Measurements from ENCODE around the gene PKP4. TPM values are rescaled to one million over a fixed set of nuclear protein-coding genes. Genes with fewer than 3 reads are reported as not detected.
"Not testable (repeated sequence)": the region's sequence is repeated elsewhere in the genome, so short reads cannot be mapped to it uniquely, and the experiment has no call there.

The PKP4 gene
- 23.2 and 25.2 TPM in 2 replicates for total RNA-seq

- intact Hi-C loops (cut with micrococcal nuclease), result loop anchor here (1.0 to 10.0 kb wide), 14 partner anchors 90 to 1448 kb away; partner anchors contain the start of genes ACVR1, ACVR1C, CYTIP and ERMN
Measured at GRCh38 chr2:158456309-158457066, at the start of gene PKP4, which contains the start of gene CCDC148. PKP4 (plus strand) TSS chr2:158456952; CDS start chr2:158533185, 76,233 bp downstream. CCDC148 (minus strand) TSS chr2:158456753; CDS start chr2:158456439, 314 bp downstream.

GRCh38 chr2:158407031-158407430 lies 49.7 kb upstream of the PKP4 start:
- intact Hi-C loops (cut with micrococcal nuclease), result no loop called here

- intact Hi-C loops (cut with micrococcal nuclease), result no loop called here
Measured at GRCh38 chr2:158410132-158410531, 46.6 kb upstream of the PKP4 start.

GRCh38 chr2:158411748-158412147 lies 45.0 kb upstream of the PKP4 start:
- intact Hi-C loops (cut with micrococcal nuclease), result no loop called here

DNA sequence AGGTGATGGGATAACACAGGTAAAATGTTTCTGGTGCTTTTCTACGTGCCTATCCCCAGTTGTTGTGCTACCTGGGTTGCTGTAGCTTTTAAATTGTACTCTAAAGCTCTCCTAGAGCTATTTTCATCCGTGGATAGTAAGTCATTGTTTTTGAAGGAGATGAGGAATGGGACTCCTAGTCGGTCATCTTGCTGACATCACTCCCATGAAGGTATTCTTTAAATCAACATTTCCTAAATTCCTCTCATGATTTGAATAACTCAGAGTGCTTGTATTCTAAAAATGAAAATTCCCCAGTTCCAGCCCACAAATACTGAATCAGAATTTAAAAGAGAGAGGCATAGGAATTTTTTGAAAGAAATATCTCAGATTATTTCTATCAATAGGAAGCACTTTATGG lies 44.5 kb upstream of the PKP4 start:
- intact Hi-C loops (cut with micrococcal nuclease), result no loop called here

DNA sequence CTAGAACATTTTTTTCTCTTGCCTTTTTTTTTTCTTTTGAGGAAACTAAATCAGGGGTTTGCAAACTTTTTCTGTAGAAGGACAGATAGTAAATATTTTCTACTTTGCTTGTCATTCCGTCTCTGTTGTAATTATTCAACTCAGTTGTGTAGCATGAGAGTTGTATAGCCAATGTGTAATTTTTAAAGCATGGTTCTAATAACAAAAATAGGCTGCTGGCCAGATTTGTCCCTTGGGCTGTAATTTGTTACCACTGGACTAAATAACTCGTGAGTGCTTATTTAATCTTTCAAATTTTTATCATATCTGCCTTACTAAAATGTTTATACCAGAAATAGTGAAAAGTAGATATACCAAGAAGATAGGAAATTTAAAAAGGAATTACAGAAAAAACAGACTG lies 43.2 kb upstream of the PKP4 start:
- intact Hi-C loops (cut with micrococcal nuclease), result no loop called here

DNA sequence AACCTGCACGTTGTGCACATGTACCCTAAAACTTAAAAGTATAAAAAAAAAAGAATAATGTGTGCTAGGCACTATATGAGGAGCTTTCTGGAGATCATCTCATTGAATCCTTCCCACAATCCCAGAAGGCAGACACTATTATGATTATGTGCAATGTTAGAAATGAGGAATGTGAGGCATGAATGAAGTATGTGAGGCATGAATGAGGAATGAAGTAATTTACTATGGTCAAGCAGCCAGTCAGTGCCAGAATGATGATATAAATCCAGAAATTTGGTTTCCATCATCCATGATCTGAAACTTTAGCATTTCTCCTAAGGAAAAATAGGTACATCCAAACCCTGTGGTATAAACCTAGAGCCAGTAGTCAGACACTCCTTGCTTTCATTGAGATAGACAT lies 42.2 kb upstream of the PKP4 start:
- intact Hi-C loops (cut with micrococcal nuclease), result no loop called here

GRCh38 chr2:158432117-158432516 lies 24.6 kb upstream of the PKP4 start:
- intact Hi-C loops (cut with micrococcal nuclease), result no loop called here

- intact Hi-C loops (cut with micrococcal nuclease), result not testable (repeated sequence)
Measured at GRCh38 chr2:158433716-158434115, 23.0 kb upstream of the PKP4 start.

DNA sequence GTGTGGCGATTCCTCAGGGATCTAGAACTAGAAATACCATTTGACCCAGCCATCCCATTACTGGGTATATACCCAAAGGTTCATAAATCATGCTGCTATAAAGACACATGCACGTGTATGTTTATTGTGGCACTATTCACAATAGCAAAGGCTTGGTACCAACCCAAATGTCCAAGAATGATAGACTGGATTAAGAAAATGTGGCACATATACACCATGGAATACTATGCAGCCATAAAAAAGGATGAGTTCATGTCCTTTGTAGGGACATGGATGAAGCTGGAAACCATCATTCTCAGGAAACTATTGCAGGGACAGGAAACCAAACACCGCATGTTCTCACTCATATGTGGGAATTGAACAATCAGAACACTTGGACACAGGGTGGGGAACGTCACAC lies 17.7 kb upstream of the PKP4 start:
- intact Hi-C loops (cut with micrococcal nuclease), result not testable (repeated sequence)

DNA sequence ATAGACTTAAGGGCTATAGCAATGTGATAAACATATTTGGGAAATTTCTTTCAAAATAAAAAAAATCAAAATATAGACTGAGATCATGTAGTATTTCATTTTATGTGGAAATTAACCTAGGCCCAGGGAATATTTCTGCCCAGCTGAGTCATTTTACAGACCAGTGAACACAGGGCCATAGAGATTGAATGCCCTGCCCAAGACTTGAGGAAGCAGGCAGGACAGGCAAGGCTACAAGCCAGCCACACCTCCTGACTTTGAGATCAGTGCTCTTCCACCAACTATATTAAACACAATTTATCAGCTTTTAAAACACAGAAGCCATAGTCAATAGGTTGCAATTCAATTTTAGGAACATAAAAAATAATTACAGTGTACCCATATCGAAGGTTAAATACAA lies 13.1 kb upstream of the PKP4 start:
- intact Hi-C loops (cut with micrococcal nuclease), result no loop called here

DNA sequence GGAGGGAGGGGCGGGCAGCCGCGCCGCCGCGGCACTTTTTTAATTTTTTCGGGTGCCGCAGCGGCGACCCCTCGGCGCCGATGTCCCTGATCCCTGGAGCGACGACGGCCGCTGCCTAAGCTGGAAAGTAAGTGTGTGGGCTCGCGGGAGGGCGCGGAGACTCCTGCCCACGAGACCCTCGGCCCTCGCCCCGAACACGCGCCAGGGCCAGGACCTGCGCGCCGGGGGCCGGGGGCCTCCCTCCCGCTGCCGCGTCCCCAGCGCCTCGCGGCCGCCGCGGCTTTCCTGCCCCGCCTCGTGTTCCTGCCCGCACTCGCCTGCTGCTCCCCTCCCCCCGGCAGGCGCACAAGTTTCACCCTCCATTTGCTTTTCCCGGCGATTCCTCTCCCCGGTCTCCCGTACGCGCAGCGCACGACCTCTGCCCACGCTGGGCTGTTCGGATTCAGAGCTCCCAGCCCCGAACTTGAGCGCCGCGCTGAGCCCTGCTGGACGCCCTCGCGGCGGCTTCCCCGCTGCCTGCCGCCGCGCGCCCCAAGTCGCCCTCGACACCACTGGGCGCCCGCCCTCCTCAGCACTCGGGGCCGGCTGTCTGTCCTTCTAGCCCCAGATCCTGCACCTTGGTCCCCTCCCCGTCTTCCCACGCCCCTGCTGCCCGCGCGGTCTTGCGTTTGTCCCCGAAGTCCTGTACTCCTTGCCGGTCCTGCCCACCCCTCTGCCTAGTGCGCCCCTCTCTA lies 507 bp downstream of the PKP4 start:
- intact Hi-C loops (cut with micrococcal nuclease), result loop anchor here (2.0 to 10.0 kb wide), 12 partner anchors 90 to 1448 kb away; partner anchors contain the start of genes ACVR1C, CYTIP, ERMN and LY75

DNA sequence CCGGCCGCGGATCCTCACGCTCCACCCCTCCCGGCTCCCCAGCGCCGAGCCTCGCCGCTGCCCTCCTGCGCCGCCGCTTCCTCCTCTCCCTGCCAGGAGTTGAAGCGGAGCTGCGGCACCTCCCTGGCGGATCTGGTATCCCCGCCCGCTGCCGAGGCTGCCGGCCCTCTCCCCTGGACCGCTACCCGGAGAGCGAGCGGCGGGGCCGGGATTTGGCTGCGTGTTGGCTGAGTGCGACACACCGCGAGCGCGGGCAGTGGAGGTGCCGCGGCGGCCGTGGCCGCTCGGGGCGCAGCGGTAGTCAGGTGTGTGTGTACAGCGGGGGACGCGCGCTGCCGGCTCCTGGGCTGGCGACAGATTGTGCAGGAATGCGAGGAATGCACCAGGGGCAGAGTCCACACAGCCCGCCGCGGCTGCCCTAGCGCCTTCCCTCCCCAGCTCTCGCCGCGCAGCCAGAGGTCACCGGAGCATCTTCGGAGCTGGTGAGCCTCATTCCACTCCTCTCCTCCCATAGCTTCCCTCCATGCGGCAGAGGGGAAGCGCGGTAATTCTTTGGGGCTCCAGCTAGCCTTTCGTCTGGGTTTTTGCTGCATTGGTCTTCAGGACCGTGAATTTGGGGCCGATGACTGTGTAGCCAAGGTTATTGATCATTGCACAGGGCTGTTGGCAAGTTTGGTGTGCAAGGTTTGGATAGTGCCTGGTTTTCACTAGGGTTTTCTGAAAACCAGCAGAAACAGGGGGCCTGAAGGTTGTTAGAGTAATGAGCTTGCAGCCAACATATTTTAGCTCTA lies 1.3 kb downstream of the PKP4 start:
- intact Hi-C loops (cut with micrococcal nuclease), result loop anchor here (2.0 to 10.0 kb wide), 12 partner anchors 89 to 1447 kb away; partner anchors contain the start of genes ACVR1C, CYTIP, ERMN and LY75

DNA sequence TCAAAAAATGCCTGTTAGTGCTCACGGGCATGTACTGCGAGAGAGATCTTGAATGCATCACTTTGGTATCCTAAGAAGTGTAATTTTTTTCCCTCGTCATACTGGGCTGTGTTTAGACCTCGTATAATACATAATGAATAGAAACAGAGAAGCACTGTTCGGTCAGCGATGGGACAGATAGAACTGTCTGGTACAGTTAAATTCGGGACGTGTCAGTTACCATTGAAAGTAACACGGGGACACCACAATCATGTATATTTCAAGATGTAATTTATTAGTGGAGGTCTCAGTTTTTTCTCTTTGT lies 1.8 kb downstream of the PKP4 start:
- intact Hi-C loops (cut with micrococcal nuclease), result loop anchor here (5.0 to 10.0 kb wide), 9 partner anchors 294 to 1446 kb away; partner anchors contain the start of genes CYTIP, ERMN, LY75 and MARCHF7

DNA sequence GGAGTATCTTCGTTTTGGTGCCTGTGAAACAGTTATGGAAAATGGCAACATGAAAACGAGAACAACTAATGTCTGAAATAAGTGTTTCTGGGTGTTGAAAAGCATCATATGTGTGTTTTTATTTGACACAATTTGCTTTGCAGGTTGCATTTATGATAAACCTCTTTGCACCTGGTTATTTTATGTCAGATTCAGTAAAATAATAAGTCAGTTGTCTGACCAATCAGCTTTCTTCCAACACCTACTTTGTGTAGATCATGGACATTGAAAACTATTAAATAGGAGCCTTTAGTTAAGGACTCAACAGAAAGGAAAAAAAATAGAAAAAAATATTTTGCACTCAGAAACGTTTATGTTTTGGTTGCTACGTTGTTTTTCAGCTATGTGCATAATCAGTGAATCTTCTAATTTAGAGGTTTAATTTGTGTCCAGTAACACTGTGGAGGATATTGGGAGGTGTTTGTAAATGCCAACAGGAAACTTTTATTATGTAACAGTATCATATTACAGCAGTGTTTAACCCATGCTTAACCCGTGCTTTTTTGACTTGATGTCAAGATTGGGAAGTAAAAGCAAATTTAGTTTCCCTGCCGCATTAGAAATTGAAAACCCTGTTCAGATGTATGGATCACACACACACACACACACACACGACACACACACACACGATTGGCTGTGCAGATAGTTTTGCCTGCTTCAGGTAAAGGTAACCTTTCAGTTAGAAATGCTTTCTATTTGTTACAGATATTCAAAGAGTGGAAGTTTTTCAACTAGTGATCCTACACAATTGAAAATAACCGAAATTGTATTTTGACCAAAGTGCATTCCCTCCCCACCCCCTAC lies 2.6 kb downstream of the PKP4 start:
- intact Hi-C loops (cut with micrococcal nuclease), result loop anchor here (5.0 to 10.0 kb wide), 10 partner anchors 293 to 1445 kb away; partner anchors contain the start of genes CYTIP, ERMN, LY75 and MARCHF7

- intact Hi-C loops (cut with micrococcal nuclease), result loop anchor here (5.0 kb wide), 1 partner anchor 438 kb away; no protein-coding TSS in a partner anchor
Measured at GRCh38 chr2:158460632-158461297, 4.0 kb downstream of the PKP4 start.

DNA sequence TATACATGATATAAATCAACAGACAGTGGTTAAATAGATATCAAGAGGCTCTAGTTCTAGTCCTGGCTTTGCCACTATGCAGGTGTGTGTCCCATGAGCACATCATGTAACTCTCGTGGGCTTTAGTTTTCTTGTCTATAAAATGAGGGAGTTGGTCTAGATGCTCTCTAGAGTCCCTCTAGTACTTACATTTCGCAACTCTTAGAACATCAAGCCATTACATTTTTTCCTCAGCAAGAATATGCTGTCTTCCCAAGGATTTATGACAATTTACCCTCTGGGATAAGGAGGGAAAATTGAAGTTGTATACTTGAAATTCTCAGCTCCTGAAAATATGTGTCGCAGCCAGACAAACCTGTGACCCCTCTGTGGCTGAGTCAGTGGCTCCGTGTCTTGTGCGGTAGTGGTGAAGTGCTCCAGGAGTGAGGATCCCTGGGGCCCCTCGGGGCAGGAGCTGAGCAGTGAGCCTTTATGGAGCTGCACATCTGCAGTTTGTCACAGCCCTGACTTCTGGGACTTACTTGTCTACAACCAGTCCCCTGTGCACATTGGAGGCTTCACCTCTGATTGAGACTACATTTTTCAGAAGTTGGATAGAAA lies 6.8 kb downstream of the PKP4 start:
- intact Hi-C loops (cut with micrococcal nuclease), result loop anchor here (5.0 kb wide), 1 partner anchor 441 kb away; no protein-coding TSS in a partner anchor

DNA sequence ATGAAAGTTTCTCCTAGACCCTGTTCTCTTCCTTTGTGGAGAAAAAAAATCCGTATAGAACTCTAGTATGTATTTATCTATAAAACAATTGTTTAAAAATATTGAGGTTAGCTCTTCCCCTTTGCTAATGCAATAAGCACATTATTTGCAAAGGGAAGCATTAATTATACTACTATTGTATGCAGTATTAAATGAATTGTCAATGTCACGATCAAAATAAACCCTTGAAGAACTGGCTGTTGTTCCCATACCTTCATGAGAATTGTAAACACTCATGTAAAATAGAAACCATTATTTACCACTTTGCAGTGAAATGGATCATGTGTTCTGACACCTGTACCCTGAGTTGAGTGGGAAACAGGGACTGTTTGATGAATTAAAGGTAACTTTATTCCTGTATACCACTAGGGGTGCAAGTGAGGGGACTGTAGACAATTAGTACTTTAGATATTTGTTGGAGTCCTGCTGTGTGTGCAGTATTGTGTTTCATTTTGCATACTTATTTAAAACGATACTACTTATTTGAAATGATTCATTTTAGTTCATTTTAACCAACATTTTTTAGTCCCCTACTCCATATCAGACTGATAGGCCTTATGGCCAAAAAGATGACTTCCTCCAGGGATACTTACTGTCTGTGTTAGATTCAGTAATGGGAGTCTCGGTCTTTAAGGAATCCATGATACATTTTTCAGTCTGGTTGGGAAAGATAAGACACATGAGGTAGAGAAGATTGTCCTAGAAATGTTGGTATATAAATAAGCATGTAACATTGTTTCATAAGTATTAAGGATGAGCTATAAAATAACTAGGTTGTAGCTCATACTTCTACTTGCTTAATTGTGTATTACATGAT lies 7.9 kb downstream of the PKP4 start:
- intact Hi-C loops (cut with micrococcal nuclease), result loop anchor here (5.0 kb wide), 1 partner anchor 442 kb away; no protein-coding TSS in a partner anchor

Data from T-helper 1 cell treated with Interleukin-12 subunit alpha and Interleukin-12 subunit beta and Interleukin-4 antibody, amounts not matched to agents 30 ng/mL and 1 ng/mL, for 36 hours (primary cell).